Stimulated activated CD4-positive, alpha-beta T cell treated with anti-CD3 and anti-CD28 coated beads, Interleukin-1b, Interleukin-23, amount 100 ng/mL, for 24 hours (primary cell): ENCODE results near the gene BAG3.

ENCODE experiments used
- DNase-seq, 4 experiments: peaks; one replicate each; pipeline ENCODE4 v3.0.0-alpha.2; 2020; ENCODE audit warnings: low read depth in 4 of 4, low spot score in 1 of 4

The BAG3 gene

DNA sequence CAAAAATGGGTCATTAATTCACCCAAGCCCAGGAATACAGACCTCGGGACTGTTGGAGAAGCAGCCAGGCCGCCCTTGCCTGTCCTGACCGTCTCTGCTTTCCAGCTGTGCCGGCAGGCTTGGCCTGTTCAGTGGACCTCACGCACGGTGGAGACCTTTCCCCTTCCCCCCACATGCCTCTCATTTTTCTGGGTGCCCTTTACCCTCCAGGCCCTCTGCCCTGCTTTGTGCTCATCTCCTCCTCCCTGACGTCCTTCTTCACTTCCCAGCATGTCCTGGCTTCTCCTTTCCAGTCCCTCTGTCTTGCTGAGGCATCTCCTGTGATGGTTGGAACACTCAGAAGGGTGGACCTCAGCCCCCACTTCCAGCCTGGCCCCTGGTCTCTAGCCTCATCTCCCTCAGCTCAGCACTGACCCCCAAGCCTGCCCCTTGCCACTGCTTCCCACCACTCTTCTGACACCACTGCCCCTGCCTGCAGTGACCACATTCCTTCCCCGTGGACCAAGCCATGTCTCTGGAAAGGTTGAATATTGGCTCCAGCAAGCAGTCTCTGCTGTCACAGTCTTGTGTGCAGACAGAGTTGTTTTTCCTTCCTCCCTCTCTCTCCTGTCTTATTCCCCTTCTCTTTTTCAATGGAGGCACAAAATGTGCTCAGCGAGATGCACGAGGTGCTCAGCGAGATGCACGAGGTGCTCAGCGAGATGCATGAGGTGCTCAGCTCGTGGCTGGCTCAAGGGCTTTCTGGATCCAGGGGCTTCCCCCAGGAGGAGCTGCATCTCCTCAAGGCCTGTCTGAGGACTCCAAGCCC lies 14.9 kb downstream of the BAG3 start:
- DNase-seq = no peak

DNA sequence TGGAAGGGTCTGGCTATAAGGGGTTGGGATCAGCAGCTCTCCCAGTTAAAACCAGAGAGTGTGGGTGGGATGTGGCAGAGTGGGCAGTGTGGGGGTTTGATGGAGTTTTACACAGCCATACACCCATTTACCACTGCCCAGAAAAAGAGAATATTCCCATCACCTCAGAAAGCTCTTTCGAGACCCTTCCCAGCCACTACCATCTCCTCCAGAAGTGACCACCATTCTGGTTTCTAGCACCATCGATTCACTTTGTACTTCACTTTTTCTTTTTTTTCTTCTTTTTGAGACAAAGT lies 15.5 kb downstream of the BAG3 start:
- no peak for DNase-seq

DNA sequence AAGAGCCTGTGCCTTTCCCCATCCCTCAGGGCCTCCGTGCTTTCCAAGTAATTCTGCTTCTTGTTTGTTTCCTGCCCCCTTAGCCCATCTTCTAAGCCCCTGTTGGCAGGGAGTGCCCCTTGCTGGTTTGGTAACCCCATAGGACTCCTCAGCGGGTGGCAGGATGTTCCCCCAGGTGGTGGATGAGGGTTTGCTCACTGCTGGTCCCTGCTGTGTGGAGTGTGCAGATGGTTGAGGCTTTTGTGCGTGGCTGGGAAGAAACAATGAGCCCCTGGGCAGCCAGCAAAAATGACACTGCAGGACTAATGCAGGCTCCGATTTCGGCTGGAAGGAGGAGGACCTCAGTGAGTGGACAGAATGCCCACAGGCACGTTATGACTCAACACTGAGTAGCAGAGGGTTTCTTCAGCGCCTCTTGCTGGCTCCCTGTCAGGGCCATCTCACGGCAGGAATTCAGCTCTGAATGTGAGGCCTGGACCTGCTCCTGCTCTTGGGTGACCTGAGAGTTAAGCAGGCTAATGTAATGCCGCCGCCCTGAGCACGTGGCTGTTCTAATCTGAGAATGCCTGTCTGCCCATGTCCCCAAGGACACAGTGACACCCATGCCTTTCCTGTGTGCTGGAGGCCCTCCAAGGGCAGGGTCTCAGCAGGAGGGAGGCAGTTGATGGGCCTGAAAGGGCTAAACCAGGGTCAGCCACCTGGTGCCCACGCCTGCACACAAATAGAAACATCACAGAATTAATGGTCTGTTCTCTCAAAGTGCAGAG lies 16.6 kb downstream of the BAG3 start:
- DNase-seq = no peak

DNA sequence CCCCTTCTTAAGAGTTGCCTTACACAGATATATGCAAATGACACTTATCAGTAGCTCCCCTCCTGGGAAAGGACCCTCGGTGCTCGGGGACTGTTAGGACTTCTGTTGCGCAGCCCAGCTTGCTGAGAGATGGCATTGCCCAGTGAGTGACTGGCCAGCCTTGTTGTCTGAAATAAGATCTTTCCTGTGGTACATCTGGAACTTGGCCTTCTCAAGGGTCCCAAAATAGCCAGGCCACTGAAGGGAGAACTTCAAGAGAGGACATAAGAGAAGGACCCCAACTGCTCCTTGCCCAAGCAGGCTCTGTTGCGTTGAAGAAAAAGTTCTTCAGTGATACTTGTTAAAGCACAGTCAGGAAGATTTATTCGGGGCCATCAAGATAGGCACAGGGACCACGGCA lies 17.3 kb downstream of the BAG3 start:
- no peak for DNase-seq

DNA sequence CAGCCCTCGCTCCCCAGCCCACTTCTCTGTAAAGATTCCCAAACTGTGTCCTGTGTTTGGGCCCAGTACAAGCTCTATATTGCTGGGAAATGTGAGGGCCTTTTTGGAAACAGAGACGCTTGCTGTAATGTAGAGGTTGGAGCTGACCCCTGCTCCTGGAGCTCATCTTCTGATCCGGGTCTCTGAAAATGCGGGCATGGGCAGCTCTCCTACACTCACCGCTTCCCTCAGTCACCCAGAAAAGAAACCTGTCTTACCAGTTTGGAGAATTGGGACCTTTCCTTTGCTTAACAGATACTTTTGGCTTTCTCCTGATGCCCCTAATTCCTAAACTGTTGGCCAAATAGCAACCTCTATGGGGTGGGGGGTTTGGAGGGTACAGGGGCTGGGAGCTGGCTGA lies 18.2 kb downstream of the BAG3 start:
- DNase-seq = no peak

DNA sequence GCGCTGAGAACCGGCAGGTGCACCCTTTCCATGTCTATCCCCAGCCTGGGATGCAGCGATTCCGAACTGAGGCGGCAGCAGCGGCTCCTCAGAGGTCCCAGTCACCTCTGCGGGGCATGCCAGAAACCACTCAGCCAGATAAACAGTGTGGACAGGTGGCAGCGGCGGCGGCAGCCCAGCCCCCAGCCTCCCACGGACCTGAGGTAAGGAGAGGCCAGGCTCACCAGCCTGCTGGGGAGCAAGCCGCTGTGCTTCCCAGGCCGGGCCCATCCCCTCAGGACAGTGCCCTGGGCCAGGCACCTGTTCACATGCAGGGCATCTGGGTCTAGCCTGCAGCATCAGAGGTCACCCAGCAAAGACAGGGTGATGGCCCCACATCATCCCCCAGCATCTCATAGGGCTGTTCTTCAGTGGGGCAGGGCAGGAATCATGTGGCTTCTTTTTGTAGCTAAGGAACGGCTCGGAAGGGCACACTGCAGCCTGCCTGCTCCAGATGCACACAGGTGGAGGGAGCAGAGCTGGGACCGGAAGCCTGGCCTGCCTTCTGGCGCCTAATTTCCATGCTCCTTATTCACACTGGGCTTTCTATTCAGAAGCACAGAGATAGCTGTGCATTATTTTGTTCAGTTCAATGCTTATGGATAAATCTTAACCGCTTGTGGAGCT lies 18.9 kb downstream of the BAG3 start:
- no peak for DNase-seq

DNA sequence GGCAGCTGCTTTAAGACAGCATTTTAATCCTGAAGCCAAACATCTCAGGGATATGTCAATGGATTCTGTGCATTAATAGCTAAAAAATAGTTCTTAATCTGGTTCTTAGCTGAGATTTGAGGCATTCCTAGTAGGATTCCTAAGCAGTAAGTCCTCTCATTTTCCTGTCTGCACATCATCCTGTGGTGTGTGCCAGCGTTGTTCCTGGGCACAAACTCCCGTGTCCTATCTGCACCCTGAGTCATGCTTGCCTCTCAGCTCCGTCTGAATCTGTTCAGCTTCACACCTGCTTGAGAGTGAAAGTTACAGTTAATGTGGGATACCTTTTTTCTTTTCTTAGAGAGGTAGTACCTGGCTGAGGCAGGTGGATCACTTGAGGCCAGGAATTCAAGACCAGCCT lies 19.5 kb downstream of the BAG3 start:
- no peak for DNase-seq

DNA sequence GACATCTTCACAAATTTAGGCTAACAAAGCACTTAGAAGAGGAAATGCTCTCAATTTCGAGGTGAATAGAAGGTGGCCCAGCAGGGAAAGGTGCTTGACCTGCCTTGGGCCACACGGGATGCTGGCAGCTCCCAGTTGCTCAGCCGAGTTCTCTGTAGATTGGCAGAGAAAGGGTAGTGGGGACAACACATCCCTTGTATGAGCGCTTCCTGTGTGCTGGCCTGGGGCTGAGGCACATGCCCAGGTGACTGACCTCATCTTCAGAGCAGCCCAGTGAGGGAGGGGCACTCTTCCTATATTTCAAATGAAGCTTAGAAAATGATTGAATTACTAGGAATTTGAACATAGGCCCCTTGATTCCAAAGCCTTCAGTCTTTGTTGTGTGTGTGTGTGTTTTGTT lies 20.2 kb downstream of the BAG3 start:
- DNase-seq = no peak

DNA sequence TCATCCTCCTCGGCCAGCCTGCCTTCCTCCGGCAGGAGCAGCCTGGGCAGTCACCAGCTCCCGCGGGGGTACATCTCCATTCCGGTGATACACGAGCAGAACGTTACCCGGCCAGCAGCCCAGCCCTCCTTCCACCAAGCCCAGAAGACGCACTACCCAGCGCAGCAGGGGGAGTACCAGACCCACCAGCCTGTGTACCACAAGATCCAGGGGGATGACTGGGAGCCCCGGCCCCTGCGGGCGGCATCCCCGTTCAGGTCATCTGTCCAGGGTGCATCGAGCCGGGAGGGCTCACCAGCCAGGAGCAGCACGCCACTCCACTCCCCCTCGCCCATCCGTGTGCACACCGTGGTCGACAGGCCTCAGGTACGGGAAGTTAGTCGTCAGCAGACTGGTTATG lies 21.1 kb downstream of the BAG3 start:
- no peak for DNase-seq

DNA sequence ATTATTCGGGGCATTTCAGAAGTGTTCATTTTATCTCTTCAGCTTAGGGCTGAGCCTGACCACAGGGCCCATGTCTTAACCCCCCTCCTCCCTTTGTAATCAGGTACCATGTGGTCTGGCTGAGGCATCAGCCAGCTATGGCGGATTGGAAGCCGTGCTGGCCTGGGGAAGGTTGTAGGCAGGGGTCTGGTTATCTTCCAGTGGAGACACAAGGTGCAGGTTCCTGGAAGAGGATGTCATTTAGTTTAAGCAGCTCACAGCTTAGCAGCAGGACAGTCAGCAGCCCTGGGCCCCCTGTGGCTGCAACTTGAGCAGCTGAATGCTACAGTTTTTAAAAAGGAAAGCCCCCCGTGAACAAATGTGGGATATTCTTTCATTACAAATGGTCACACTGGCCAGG lies 22.1 kb downstream of the BAG3 start:
- DNase-seq = no peak

DNA sequence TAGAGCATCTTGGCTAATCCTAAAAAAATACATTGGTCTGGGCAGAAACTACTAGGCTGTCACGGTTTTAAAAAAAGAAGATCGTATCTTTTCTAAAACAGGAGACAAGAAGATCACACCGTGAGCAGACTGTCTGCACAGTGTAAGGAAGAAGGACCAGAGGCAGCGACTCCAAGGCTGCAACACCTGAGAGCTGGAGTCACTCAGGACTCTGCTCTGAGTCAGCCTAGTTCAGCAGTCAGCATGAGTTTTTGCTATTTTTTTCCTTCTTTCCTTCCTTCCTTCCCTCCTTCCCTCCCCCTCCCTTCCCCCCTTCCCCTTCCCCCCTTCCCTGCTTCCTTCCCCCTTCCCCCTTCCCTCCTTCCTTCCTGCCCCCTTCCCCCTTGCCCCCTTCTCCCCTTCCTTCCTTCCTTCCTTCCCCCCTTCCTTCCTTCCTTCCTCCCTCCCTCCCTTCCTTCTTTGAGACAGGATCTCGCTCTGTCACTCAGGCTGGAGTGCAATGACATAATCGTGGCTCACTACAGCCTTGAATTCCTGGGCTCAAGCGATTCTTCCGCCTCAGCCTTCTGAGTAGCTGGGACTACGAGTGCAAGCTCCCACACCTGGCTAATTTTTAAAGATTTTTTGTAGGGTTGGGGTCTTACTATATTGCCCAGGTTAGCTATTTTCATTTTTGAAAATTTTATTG lies 24.4 kb downstream of the BAG3 start:
- DNase-seq = no peak

DNA sequence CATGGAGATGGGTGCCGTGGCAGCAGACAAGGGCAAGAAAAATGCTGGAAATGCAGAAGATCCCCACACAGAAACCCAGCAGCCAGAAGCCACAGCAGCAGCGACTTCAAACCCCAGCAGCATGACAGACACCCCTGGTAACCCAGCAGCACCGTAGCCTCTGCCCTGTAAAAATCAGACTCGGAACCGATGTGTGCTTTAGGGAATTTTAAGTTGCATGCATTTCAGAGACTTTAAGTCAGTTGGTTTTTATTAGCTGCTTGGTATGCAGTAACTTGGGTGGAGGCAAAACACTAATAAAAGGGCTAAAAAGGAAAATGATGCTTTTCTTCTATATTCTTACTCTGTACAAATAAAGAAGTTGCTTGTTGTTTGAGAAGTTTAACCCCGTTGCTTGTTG lies 25.9 kb downstream of the BAG3 start:
- DNase-seq = no peak

DNA sequence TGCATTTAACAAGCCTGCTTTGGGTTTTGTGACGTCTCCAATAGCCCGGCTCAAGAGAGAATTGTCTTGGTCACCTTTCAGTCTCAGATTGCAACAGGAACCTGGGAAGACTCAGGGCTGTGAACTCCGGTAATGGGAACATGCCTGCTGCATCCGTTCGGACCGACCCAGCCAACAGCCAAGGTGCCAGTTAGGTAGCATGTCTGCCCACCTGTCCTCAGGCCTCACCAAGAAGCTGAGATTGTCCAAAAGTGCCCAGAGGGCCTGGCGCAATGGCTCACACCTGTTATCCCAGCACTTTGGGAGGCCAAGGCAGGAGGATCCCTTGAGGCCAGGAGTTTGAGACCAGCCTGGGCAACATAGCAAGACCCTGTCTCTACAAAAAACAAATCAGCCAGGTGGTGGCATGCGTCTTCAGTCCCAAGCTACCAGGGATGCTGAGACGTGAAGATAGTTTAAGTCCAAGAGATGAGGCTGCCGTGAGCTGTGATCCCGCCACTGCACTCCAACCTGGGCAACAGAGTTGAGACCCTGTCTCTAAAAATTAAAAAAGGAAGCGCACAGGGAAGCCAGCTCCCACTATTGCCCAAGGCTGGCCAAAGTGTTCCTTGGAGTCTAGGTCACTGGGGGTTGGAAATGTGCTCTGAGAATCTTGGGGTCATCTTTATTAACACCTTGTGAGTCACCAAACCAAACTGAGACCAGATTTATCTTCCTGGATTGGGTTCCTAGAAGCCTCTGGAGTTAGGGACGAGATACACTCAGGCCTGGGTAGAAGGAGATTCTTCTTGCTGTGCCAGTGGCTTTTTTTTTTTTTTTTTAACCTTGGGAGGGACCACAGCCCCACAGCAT lies 26.9 kb downstream of the BAG3 start:
- no peak for DNase-seq

DNA sequence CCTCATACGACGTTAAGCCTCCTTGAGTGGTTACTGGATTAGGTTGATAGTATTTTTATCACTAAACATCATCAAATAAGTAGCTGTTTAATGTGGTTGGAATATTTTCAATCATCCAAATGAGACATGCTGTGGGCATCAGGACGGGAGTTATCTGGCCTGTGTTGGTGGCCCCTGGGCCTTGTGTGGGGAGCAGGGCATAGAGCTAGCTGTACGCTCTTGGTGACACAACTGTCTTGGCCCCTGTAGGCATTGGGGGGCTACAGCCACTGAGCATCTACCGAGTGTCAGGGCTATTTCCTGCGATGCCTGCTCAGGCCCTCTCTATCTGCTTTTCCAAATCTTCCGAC lies 28.3 kb downstream of the BAG3 start:
- no peak for DNase-seq

DNA sequence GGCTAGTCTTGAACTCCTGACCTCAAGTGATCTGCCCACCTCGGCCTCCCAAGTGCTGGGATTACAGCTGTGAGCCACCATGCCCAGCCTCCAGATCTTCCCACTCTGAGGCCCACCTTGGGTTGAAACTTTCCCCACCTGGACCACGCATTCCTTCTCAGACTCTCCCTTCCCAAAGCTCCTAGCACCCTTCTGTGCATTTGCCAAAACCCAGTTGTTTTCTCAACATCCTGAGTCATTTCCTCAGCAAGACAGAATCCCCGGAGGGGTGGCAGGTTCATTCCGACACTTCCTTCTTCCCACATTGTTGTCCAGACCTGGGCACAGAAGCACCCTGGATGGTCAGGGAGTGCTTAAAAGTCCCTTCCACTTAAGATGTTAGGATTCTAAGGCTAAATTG lies 28.9 kb downstream of the BAG3 start:
- DNase-seq = no peak

DNA sequence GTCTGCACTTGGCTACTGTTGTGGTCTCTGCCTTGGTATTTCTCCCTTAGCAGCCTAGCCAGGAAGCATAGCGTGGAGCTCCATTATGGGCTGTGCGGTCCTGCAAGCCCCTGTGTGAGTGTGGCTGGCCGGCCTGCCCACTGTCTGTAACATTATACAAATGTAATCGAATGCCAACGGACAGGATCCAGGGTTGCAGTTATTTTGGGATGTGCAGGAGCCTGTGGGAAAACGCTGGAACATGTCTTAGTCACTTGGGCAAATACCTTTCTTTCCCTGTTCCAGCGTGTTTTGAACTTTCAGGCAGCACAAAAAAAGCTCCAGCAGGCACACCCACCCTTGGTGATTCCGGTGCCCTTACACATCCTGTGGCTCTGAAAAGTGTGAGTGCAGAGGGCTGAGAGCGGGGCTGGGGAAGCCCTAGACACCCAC lies 29.5 kb downstream of the BAG3 start:
- DNase-seq = no peak

DNA sequence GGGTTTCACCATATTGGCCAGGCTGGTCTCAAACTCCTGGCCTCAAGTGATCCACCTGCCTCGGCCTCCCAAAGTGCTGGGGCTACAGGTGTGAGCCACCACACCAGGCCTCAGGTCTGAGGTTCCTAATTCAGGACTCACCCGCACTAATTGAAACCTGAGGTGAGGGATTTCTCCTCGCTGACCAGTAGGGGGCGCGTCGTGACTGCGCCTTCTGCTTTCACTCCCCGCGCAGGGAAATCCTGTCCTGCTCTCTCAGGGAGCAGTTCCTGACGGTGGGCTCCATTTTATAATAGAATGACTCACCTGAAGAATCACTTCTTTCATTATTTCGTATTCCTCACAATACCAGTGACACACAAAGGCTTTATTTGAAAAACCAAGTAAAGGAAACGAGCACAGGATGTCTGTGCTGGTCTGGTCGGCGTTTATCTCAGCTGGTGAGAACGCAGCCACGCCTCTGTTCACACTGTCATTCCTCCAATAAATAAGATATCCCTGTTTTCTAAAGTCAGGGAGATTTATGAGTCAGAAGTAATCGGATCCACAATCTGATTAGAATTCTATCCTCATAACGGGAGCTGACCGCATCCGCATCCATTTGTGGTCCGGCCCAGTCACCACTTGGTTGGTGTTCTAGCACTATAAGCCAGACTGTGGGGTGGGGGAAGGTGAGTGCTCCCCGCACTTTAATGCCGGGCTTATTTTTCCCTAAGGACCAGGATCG lies 35.4 kb downstream of the BAG3 start:
- peak; percentile 73 to 82 (median 81) for DNase-seq

DNA sequence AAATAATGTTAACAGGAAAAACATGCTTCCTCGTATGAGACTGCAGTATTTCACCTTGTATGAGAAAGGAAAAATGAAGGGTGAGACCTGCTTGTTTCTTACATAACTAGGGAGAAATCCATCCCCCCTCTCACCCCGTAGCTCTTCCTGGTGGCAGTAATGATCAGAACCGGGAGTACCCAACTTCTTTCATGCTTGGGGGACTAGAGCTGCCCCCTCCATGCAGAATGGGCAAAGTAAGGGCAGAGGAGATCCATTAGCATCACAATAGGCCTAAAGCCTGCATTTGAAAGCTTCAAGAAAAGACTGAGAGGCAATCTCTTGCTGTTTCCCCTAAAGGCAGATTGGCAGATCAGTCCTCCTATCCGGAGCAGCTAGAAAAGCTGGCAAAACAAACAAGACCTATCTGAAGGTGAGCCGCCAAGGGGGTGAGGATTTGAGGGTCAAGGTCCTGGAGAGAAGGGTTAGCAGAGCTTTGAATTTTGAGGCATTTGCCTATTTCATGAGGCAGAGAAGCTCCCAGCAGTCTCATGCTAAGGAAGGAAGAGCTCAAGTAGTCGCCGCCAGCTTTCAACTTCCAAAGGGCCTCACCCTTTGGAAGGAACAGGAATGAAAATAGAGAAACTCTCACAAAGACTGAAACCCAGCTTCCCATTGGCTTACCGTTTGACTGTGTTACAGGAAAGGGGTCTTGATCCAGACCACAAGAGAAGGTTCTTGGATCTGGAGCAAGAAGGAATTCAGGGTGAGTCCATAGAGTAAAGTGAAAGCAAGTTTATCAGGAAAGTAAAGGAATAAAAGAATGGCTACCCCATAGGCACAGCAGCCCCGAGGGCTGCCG lies 36.2 kb downstream of the BAG3 start:
- DNase-seq = no peak

DNA sequence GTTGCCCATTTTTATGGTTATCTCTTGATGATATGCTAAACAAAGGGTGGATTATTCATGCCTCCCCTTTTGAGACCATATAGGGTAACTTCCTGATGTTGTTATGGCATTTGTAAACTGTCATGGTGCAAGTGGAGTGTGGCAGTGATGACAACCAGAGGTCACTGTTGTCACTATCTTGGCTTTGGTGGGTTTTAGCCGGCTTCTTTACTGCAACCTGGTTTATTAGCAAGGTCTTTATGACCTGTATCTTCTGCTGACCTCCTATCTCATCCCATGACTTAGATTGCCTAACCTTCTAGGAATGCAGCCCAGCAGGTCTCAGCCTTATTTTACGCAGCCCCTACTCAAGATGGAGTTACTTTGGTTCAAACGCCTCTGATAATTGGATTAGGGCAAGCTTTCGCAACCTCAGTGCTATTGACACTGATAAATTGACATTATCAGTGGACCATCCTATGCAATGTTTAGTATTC lies 36.9 kb downstream of the BAG3 start:
- DNase-seq = no peak
